ENCODE results near the gene LMBRD2.

The LMBRD2 gene

DNA sequence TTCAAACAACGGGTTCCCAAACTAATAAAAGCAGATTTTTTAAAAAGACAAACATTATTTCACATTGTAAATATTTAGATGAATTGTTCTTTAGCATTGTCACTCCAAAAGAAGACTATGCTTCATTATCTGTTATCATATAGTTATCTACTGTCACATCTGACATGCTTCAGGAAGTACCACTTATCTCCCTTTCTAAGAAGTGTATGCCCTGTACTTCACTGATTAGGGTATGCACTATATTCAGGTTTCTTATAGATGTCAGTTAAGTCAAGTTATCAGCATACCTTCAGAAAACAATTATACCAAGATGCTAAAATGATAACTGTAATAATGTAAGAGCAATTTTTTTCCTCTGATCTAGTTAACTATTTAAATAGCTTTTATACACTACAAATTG, 40.4 kb downstream of the LMBRD2 start:
- TF ChIP-seq L3MBTL2 (conservative IDR thresholded peaks at IDR 0.05) (no peak), LEF1 (IDR thresholded peaks at IDR 0.05; ENCODE audit: borderline replicate concordance) (no peak), FOXK2 (IDR thresholded peaks at IDR 0.05) (no peak), HDGF (IDR thresholded peaks at IDR 0.05; ENCODE audit: borderline replicate concordance) (no peak), ARNT (IDR thresholded peaks at IDR 0.05) (no peak), CTBP1 (IDR thresholded peaks at IDR 0.05; ENCODE audit: borderline replicate concordance) (no peak), FOXM1 (IDR thresholded peaks at IDR 0.05; ENCODE audit: borderline replicate concordance) (no peak), SP1 (IDR thresholded peaks at IDR 0.05) (no peak), ELF4 (IDR thresholded peaks at IDR 0.05) (no peak), TARDBP (IDR thresholded peaks at IDR 0.05) (no peak), NFRKB (IDR thresholded peaks at IDR 0.05) (no peak), SUZ12 (IDR thresholded peaks at IDR 0.05) (no peak), FOXA1 (IDR thresholded peaks at IDR 0.05) (no peak), BHLHE40 (IDR thresholded peaks at IDR 0.05; ENCODE audit: borderline replicate concordance) (no peak), ZNF384 (IDR thresholded peaks at IDR 0.05) (no peak)
- TF ChIP-seq, protein P1, sequence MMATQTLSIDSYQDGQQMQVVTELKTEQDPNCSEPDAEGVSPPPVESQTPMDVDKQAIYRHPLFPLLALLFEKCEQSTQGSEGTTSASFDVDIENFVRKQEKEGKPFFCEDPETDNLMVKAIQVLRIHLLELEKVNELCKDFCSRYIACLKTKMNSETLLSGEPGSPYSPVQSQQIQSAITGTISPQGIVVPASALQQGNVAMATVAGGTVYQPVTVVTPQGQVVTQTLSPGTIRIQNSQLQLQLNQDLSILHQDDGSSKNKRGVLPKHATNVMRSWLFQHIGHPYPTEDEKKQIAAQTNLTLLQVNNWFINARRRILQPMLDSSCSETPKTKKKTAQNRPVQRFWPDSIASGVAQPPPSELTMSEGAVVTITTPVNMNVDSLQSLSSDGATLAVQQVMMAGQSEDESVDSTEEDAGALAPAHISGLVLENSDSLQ (IDR thresholded peaks at IDR 0.05) = no peak
- no peak for DNase-seq (ENCODE audit: extremely low spot score)
- POLR2A ChIA-PET = no interaction called here
- CTCF ChIA-PET = interaction anchor here (0.6 kb wide), 1 partner anchor 9 kb away, joined by 3 read pairs; no protein-coding TSS in a partner anchor

DNA sequence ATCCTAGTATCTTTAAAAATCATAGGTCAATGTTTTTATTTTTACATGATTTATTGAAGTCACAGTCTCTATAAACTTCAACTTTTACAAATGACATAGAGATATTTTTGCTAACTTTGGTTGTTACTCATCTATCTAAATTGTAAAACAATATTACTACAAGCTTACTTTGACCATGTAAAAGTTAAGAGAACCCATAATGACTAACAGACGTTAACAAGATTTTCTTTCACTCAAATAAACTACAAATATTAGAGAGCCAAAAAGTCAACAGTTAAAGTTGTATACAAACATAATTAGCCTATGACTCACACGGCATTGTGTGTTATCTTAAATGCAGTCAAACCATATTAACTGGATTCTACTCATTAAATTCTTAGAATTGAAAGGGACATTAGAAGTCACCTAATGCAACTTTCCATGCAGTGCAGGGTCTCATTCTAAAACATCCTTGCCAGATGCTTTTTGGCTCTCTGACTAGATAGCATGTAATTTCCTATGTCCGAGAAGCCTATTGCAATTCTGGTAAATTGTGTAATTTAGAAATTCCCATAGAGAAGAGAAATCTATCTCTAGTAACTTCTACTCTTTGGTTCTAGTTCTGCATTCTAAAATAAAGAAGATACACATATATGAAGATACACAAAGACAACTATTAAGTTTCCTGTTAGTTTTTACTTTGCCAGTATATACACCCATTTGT, 42.8 kb downstream of the LMBRD2 start:
- no peak for TF ChIP-seq CTBP1 (IDR thresholded peaks at IDR 0.05; ENCODE audit: borderline replicate concordance)
- no peak for DNase-seq (ENCODE audit: extremely low spot score)
- ChIA-PET CTCF (interaction anchor here (0.6 kb wide), 1 partner anchor 1095 kb away, joined by 5 read pairs; no protein-coding TSS in a partner anchor), POLR2A (no interaction called here)

DNA sequence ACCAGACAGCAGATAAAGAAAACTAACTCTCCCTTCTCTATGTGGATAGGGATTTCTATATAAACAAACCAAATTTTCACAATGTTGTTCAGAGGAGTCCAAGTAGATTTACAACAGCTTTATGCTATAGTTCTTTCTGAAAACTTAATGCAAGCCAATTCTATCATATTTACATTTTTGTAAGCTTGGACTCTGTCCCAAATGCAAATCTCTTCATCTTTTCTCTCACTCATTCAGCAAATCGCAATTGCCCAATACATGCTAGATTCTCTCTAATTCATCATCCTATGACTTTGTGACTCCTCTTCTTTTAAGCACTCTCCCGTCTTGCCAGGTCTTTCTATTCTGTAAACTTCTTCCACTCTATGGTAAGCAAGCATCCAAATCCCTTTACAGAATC, 45.9 kb downstream of the LMBRD2 start:
- no peak for DNase-seq (ENCODE audit: extremely low spot score)
- CTCF ChIA-PET = no interaction called here
- no peak for TF ChIP-seq LEF1 (IDR thresholded peaks at IDR 0.05; ENCODE audit: borderline replicate concordance)
- POLR2A ChIA-PET = no interaction called here

DNA sequence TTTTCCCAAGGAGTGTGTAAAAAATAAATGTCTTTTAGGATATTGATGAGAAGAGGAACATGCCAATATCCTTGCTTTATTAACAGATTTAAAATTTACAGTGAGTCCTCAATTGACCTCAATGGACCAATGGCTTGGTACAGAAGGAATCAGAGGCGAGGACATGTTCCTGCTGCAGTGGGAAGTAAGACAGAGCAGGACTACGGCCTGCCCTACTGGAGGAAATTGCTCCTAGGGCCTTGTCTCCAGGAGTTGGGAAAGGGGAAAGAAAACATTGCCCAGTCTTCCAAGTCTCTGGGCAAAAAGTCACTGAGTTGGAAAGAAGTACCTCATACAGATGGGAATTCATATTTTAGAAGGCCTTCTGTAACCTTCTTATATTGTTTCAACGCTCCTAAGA, 51.9 kb downstream of the LMBRD2 start:
- no peak for DNase-seq (ENCODE audit: extremely low spot score)
- ChIA-PET POLR2A (no interaction called here), CTCF (no interaction called here)
- TF ChIP-seq CTBP1 (IDR thresholded peaks at IDR 0.05; ENCODE audit: borderline replicate concordance) (no peak), ELF4 (IDR thresholded peaks at IDR 0.05) (no peak)

DNA sequence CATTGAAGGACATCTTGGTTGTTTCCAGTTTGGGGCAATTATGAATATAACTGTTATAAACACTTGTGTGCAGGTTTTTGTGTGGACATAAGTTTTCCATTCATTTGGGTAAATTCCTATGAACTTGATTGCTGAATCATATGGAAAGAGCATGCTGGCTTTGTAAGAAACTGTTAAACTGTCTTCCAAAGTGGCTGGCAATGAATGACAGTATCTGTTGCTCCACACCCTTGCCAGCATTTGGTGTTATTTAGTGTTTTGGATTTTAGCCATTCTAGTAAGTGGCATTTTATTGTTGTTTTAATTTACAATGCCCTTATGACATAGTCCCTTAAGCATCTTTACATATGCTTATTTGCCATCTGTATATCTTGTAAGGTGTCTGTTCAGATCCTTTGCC, 55.2 kb downstream of the LMBRD2 start:
- TF ChIP-seq ZNF384 (IDR thresholded peaks at IDR 0.05) (no peak), FOXM1 (IDR thresholded peaks at IDR 0.05; ENCODE audit: borderline replicate concordance) (no peak), ELF4 (IDR thresholded peaks at IDR 0.05) (no peak), HDGF (IDR thresholded peaks at IDR 0.05; ENCODE audit: borderline replicate concordance) (no peak), TARDBP (IDR thresholded peaks at IDR 0.05) (no peak), NFRKB (IDR thresholded peaks at IDR 0.05) (no peak), CTBP1 (IDR thresholded peaks at IDR 0.05; ENCODE audit: borderline replicate concordance) (no peak), L3MBTL2 (conservative IDR thresholded peaks at IDR 0.05) (no peak), SP1 (IDR thresholded peaks at IDR 0.05) (no peak), FOXK2 (IDR thresholded peaks at IDR 0.05) (no peak), SUZ12 (IDR thresholded peaks at IDR 0.05) (no peak), LEF1 (IDR thresholded peaks at IDR 0.05; ENCODE audit: borderline replicate concordance) (no peak), BHLHE40 (IDR thresholded peaks at IDR 0.05; ENCODE audit: borderline replicate concordance) (no peak), ARNT (IDR thresholded peaks at IDR 0.05) (no peak), FOXA1 (IDR thresholded peaks at IDR 0.05) (no peak)
- TF ChIP-seq, protein P1 (IDR thresholded peaks at IDR 0.05) = no peak
- no peak for DNase-seq (ENCODE audit: extremely low spot score)
- ChIA-PET POLR2A (no interaction called here), CTCF (no interaction called here)

DNA sequence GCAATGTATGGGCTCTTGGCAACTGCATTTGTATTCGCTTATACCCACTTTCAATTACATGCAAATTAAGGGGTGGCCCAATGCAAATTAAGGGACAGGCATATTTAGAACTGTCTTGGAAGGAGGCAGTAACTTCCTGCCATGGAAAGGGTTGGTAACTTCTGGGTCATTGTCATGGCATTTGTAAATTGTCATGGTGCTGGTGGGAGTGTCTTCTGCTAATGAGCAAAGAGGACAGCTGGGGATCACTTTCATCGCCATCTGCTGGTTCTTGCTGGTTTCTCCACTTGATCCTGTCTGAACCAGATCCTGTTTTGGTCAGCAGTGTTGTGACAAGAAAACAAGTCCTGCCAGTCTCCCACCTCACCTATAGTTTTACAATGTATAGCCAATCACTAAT, 61.7 kb downstream of the LMBRD2 start:
- POLR2A ChIA-PET = no interaction called here
- TF ChIP-seq, protein P1 (IDR thresholded peaks at IDR 0.05) = no peak
- no peak for TF ChIP-seq FOXK2 (IDR thresholded peaks at IDR 0.05)
- peak; percentile 16 for DNase-seq (ENCODE audit: extremely low spot score)
- CTCF ChIA-PET = interaction anchor here (1.5 kb wide), 1 partner anchor 11 kb away, joined by 3 read pairs; no protein-coding TSS in a partner anchor

DNA sequence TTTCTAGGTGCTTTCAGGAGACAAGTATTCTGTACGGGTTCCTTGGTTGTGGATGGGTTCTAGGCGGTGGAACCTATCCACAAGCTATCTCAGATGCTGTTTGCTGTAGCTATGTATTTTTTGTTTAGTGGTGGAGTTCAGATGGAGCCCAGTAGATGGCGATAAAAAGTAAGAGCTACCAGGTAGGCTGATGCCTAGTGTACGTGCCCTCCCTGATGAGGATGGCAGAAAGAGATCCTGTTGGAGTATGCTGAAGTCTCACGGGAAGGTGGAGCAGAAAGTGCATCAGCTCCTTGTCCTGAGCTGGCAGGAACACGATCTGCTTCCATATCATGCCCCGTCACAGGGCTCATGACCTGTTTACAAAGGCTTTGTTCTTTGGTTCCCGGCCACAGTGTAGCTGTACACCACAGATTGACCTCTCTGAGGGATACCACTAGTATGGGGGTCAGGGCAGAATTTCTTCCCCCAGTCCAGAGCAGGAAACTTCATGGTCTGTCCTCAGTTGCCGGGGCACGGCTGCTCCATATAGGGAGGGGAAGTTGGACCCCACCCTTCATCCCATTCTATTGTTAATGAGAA, 72.4 kb downstream of the LMBRD2 start:
- ChIA-PET POLR2A (interaction anchor here (1.0 kb wide), 2 partner anchors 72 to 73 kb away, joined by 4 read pairs; partner anchors contain the start of genes LMBRD2 and SKP2), CTCF (interaction anchor here (0.5 to 1.7 kb wide), 21 partner anchors 8 to 624 kb away, joined by 3 to 13 read pairs (median 4); partner anchors contain the start of genes LMBRD2, RANBP3L and UGT3A2)
- no peak for TF ChIP-seq FOXA1 (IDR thresholded peaks at IDR 0.05)
- TF ChIP-seq FOXK2 (IDR thresholded peaks at IDR 0.05) = no peak
- no peak for TF ChIP-seq L3MBTL2 (conservative IDR thresholded peaks at IDR 0.05)
- no peak for TF ChIP-seq CTBP1 (IDR thresholded peaks at IDR 0.05; ENCODE audit: borderline replicate concordance)
- TF ChIP-seq HDGF (IDR thresholded peaks at IDR 0.05; ENCODE audit: borderline replicate concordance) = no peak
- no peak for TF ChIP-seq ELF4 (IDR thresholded peaks at IDR 0.05)
- TF ChIP-seq, protein P1 (IDR thresholded peaks at IDR 0.05) = no peak
- TF ChIP-seq NFRKB (IDR thresholded peaks at IDR 0.05) = no peak
- TF ChIP-seq BHLHE40 (IDR thresholded peaks at IDR 0.05; ENCODE audit: borderline replicate concordance) = no peak
- no peak for TF ChIP-seq ARNT (IDR thresholded peaks at IDR 0.05)
- no peak for TF ChIP-seq ZNF384 (IDR thresholded peaks at IDR 0.05)
- no peak for TF ChIP-seq TARDBP (IDR thresholded peaks at IDR 0.05)
- TF ChIP-seq FOXM1 (IDR thresholded peaks at IDR 0.05; ENCODE audit: borderline replicate concordance) = no peak
- peak; percentile 68 for DNase-seq (ENCODE audit: extremely low spot score)
